HG02885 (cell line): ENCODE measurements around the gene ULK2.
A peak's percentile ranks its signal among the peaks of the same experiment; 100 is the strongest.
"Not testable (repeated sequence)": the region's sequence is repeated elsewhere in the genome, so short reads cannot be mapped to it uniquely, and the experiment has no call there.

Experiments
- ATAC-seq: cut with Tn5 transposase; IDR thresholded peaks from one replicate; pipeline ENCODE4 v1.9.1; 2021; ENCODE audit warnings: mild to moderate bottlenecking; ENCODE audit not compliant: unreplicated experiment, poor library complexity

The ULK2 gene

GRCh38 chr17:19867329-19868078 is at the start of gene ULK2:
TSS of gene ULK2 (minus strand) at chr17:19867936. CDS start at chr17:19867417, 519 bp downstream.
- ATAC-seq = peak; percentile 58

- ATAC-seq = no peak
Observed at GRCh38 chr17:19915245-19915978, 47.7 kb upstream of the ULK2 start.

- no peak for ATAC-seq
Observed at GRCh38 chr17:19911033-19911432, 43.3 kb upstream of the ULK2 start.

GRCh38 chr17:19909139-19909538 is 41.4 kb upstream of the ULK2 start:
- ATAC-seq = no peak

GRCh38 chr17:19905502-19905901 is 37.8 kb upstream of the ULK2 start:
- ATAC-seq = no peak

- no peak for ATAC-seq
Observed at GRCh38 chr17:19904924-19905323, 37.2 kb upstream of the ULK2 start.

GRCh38 chr17:19904412-19904811 is 36.7 kb upstream of the ULK2 start:
- no peak for ATAC-seq

- no peak for ATAC-seq
Observed at GRCh38 chr17:19900809-19901208, 33.1 kb upstream of the ULK2 start.

GRCh38 chr17:19897903-19898302 is 30.2 kb upstream of the ULK2 start:
- no peak for ATAC-seq

GRCh38 chr17:19897090-19897837 is 29.5 kb upstream of the ULK2 start:
- no peak for ATAC-seq

- no peak for ATAC-seq
Observed at GRCh38 chr17:19896679-19897078, 28.9 kb upstream of the ULK2 start.

GRCh38 chr17:19890554-19890953 is 22.8 kb upstream of the ULK2 start:
- ATAC-seq = not testable (repeated sequence)

GRCh38 chr17:19890001-19890400 is 22.3 kb upstream of the ULK2 start:
- not testable (repeated sequence) for ATAC-seq

- ATAC-seq = no peak
Observed at GRCh38 chr17:19886116-19886515, 18.4 kb upstream of the ULK2 start.

- no peak for ATAC-seq
Observed at GRCh38 chr17:19883537-19884215, 15.9 kb upstream of the ULK2 start.

- no peak for ATAC-seq
Observed at GRCh38 chr17:19880393-19880792, 12.7 kb upstream of the ULK2 start.

GRCh38 chr17:19877364-19877945 is 9.7 kb upstream of the ULK2 start:
- ATAC-seq = no peak

GRCh38 chr17:19876529-19877161 is 8.9 kb upstream of the ULK2 start:
- ATAC-seq = no peak

- ATAC-seq = no peak
Observed at GRCh38 chr17:19874256-19874655, 6.5 kb upstream of the ULK2 start.

- no peak for ATAC-seq
Observed at GRCh38 chr17:19873346-19873745, 5.6 kb upstream of the ULK2 start.
